ENCODE measurements around the gene TTN.

TTN gene

DNA sequence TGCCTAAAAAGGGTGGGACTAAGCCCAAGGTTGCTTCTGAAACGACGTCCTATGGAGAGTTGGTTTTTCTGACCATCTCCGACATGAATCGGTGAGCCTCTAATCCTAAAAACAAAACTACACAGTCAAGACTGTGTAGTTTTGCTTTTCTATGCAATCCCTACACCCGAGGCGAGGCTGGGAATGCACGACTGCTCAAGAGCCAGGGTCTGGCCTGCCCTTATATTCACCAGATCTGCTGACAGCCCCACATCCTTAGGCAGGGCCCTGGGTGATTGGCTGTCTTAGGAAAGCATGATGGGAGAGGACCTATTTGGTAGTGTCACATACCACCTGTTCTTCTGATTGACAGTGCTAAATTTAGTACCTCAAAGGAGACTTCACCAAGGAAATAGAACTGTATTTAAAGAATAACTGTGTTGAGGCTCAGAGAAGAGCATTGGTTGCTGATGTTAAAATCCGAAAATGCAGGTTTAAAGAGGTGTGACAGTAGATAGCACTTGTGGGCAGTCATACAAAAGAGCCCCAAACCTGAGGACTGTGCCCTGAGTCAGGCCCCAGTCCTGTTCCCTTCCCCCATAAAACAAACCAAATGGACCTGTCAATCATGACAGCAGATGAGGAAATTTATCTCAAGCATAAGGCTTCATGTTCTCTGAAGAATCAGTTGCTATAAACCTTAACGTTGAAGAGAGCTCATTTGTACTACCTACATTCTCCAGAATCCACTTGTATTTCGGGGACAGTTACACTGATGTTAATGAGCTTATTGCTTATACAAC lies at the start of gene TTN:
TTN (minus strand) TSS at position 197 of the 782 bp plus-strand sequence. CDS start 2,781 bp downstream, outside the sequence.
- DNase-seq (ENCODE audit: low spot score), result no peak

- no peak for DNase-seq (ENCODE audit: low spot score)
These were observed 47.9 kb upstream of the TTN start for GRCh38 chr2:178855151-178855550.

GRCh38 chr2:178848335-178848734 lies 41.1 kb upstream of the TTN start:
- no peak for DNase-seq (ENCODE audit: low spot score)

DNA sequence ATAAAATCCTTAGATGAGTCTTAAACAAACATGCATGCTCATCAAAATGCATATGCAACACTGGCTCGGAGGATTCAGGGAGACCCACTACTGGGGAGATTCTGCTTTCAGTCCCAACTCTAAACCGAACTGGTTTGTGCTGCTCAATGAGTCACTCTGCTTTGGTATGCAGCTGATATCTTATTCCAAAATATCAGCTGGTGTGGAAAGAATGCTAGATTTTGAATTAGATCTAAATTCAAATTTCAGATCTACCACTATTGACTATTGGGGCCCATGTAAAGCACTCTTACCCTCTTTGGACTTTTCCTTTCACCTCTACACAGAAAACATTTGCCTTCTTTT lies 39.2 kb upstream of the TTN start:
- no peak for DNase-seq (ENCODE audit: low spot score)

DNA sequence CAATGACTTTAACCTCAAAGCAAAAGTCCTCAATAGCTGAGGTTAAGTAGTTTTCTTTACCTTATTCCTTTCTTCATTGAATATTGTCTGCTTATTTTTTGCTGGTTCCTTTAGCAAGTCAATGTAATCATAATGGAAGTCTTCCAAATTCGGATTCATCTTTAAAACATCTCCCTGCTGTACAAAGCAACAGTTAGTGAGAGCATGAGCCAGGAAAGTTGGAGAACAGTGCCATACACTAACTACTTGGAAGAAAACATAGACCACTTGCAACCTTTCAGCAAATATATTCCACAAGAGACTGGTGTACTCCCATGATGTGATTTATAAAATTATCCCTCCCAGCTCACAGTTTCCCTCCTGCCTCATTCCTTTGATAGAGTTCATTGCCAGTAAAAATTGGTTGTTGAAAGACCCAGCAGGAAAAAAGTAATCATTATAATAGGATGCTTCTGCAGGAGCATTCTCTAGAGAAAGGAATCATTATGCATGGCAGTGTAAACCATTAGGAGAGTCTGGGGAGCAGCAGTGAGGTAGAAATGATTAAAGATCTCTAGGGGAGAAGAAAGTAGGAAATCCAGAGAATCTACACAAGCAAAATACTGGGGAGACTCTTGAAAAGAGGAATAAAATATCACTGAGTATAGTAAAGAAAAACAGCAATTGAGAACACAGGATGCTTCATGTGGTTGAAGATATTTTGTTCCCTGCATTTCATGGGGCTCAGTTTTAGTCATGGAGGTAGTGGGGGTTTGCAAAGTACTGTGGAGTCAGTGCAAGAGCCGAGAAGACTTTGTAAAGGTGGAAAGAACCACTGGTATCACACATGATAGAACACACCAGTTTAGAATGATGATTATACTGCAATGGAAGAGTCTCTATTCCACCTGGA lies 38.6 kb upstream of the TTN start:
- no peak for DNase-seq (ENCODE audit: low spot score)

DNA sequence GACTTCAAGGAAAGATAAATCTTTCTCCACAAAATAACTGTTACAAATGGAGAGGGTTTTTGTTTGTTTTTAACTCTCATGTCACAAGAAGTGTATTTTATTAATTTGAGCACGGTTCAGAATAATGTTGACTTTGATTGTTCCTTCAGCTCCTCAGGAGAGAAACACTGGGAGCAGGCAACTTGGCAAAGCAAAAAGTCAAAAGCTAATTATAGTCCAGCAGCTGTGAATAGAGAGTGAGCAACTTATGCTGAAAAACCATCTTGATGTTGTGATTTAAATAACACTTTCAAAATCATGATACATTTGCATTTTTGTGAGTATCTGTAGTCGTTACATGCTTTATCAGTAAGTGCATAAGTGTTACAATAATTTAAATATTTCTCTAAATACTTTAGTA lies 37.5 kb upstream of the TTN start:
- DNase-seq (ENCODE audit: low spot score), result no peak

GRCh38 chr2:178844269-178844668 lies 37.0 kb upstream of the TTN start:
- DNase-seq (ENCODE audit: low spot score), result no peak

GRCh38 chr2:178843697-178844096 lies 36.5 kb upstream of the TTN start:
- DNase-seq (ENCODE audit: low spot score), result no peak

GRCh38 chr2:178836807-178837206 lies 29.6 kb upstream of the TTN start:
- no peak for DNase-seq (ENCODE audit: low spot score)

- DNase-seq (ENCODE audit: low spot score), result no peak
These were observed 26.9 kb upstream of the TTN start for GRCh38 chr2:178834086-178834485.

DNA sequence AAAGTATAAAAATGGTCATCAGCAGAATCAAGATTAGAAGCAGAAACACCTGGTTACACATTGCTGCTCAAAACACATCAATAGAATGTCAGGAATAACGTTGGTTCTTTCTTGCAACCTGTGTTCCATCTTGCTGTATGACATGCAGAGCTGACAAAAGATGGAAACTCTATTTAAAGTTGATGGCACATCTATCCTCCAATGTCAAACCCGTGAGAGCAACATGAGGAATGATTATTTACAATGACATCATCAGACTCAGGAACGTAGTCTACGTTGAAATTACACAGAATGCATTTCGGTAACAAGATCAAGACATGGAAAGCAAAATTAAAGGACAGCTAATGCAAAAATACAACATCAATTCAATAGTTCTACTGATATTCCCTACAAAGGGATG lies 26.2 kb upstream of the TTN start:
- DNase-seq (ENCODE audit: low spot score), result no peak

DNA sequence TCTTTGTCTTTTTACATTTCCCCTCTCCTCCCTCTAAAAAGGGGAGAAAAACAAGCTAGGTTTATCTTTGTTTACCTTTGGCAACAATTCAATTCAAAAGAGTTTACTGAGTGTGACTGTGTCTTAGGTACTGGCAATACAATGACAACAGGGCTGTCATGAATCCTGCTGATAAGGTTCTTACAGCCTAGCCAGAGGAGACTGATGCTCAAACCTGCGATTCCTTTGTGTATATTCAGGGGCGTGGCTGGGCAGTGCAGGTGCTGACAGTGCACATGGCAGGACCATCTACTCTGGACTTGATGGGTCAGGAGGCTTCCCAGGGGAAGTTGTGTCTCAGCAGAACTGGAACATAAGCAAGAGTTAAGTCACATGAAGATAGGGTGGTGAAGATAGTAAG lies 23.2 kb upstream of the TTN start:
- DNase-seq (ENCODE audit: low spot score), result no peak

DNA sequence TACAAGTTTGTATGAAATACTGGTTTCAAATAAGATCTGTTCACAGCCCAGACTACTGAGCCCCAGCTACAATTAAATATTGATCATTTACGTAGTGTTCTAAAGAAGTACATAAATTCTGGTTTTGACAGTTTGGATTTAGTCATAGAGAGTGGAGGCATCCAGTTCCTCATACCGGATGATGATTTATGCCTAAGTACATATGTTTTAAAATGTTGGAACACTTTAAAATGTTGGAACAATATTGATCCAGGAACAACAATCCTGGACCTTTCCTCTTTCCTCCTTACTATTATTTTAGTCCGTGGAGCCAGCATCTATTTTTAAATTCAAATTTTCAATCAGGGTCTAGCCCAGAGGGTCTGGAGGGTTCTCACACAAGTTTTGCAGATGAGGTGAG lies 22.8 kb upstream of the TTN start:
- DNase-seq (ENCODE audit: low spot score), result no peak

- no peak for DNase-seq (ENCODE audit: low spot score)
These were observed 22.2 kb upstream of the TTN start for GRCh38 chr2:178829299-178829960.

DNA sequence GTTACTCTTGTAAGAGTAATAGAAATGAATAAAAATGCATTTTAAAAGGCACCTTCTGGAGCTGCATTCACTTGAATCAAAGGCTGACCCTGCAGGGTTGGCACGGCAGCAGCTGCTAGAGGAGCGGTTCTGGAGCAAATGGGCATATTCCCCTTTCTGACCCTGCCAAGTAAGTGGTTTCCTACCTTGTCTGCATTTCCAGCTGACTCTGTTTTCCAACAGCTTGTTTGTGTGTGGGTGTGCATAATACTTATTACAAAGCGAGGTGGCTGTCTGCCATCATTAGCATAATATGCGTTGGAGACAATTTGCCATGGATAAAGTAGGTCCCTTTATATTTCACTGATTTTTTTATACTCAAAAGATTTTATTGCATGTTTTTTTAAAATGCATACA lies 21.3 kb upstream of the TTN start:
- DNase-seq (ENCODE audit: low spot score), result no peak

DNA sequence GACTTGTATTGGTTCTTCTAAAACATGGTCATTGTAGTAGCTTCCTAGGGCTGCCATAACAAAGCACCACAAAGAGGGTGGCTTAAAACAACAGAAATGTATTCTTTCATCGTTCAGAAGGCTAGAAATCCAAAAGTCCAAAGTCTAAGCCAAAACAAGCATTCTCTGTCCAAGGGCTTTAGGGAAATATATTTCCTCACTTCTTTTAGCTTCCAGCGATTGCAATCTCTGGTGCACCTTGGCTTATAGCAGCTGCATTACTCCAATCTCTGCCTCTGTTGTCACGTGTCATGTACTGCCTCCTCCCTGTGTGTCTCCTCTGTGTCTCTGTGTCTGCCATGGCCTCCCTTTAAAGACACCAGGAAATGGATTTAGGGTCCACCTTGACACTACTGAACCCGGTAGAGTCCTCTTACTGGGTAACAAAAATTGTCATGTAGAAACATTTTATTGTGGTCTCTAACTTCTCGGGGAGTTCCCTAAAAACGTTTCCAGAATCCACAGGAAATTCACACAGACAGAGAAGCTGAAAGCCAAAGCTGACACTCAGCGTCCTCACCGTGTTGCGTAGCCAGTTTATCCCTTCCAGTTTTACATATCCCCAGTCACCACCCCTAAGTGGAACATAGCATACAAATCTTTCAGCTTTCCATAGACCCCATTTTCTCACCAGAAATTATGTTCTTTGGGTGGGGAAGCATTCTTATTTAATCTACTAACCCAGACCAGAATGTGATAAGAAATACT lies 20.7 kb upstream of the TTN start:
- DNase-seq (ENCODE audit: low spot score), result no peak

- no peak for DNase-seq (ENCODE audit: low spot score)
These were observed 19.9 kb upstream of the TTN start for GRCh38 chr2:178827111-178827510.

GRCh38 chr2:178825183-178825582 lies 18.0 kb upstream of the TTN start:
- no peak for DNase-seq (ENCODE audit: low spot score)

GRCh38 chr2:178824181-178824580 lies 17.0 kb upstream of the TTN start:
- no peak for DNase-seq (ENCODE audit: low spot score)

- peak; percentile 3 for DNase-seq (ENCODE audit: low spot score)
These were observed 12.8 kb upstream of the TTN start for GRCh38 chr2:178819992-178820391.

DNA sequence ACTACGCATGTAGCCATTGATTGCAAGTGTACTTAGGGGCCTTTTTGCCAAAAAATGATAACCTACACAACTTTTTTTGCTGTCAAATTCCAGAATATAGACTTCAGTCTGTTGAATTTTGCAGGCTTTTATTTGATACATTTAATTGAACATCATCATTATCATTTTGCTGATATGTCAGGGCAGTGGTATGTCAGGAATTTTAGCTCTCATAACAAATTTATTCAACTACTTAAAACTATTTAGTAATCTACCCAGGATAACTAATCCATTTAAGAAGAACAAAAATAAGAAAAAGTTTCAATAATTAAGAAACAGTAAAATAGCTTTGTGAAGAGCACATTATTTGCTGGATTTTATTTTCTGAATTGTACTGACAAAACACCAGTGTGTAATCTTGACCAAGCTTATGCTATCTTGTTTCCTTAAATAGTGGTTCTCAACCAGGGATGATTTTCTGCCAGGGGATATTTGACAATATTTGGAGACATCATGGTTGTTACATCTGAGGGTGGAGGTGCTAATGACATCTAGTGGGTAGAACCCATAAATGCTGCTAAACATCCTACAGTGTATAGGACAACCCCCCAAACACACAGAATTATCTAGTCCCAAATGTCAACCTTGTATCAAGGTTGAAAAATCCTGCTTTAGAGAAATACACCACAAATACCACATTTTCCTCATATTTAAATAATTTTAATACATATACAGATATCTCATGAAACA lies 12.1 kb upstream of the TTN start:
- DNase-seq (ENCODE audit: low spot score), result no peak
